Ammon's horn (tissue), 1 donor: Measurements from ENCODE around the gene AOAH.
"Not testable (repeated sequence)": the region's sequence is repeated elsewhere in the genome, so short reads cannot be mapped to it uniquely, and the experiment has no call there.

Experiments
- DNase-seq: peaks from one replicate; pipeline ENCODE4 v3.0.0-alpha.2; 2016; ENCODE audit warnings: low spot score

The AOAH gene

GRCh38 chr7:36507475-36508440 is 216.5 kb downstream of the AOAH start:
- DNase-seq, result no peak

GRCh38 chr7:36506820-36507219 is 217.5 kb downstream of the AOAH start:
- DNase-seq, result no peak

GRCh38 chr7:36506130-36506798 is 218.0 kb downstream of the AOAH start:
- DNase-seq, result no peak

- not testable (repeated sequence) for DNase-seq
Observed at GRCh38 chr7:36504617-36505016, 219.7 kb downstream of the AOAH start.

GRCh38 chr7:36504216-36504615 is 220.1 kb downstream of the AOAH start:
- DNase-seq, result not testable (repeated sequence)

- DNase-seq, result no peak
Observed at GRCh38 chr7:36497775-36498174, 226.5 kb downstream of the AOAH start.

- DNase-seq, result not testable (repeated sequence)
Observed at GRCh38 chr7:36497176-36497575, 227.1 kb downstream of the AOAH start.

GRCh38 chr7:36496576-36496975 is 227.7 kb downstream of the AOAH start:
- DNase-seq, result no peak

GRCh38 chr7:36491317-36491716 is 233.0 kb downstream of the AOAH start:
- DNase-seq, result no peak

- no peak for DNase-seq
Observed at GRCh38 chr7:36490419-36490830, 233.9 kb downstream of the AOAH start.

GRCh38 chr7:36488672-36489071 is 235.6 kb downstream of the AOAH start:
- not testable (repeated sequence) for DNase-seq

GRCh38 chr7:36487756-36488336 is 236.4 kb downstream of the AOAH start:
- DNase-seq, result peak; percentile 80

GRCh38 chr7:36486336-36486735 is 238.0 kb downstream of the AOAH start:
- peak; percentile 57 for DNase-seq

GRCh38 chr7:36484265-36484664 is 240.0 kb downstream of the AOAH start:
- DNase-seq, result no peak

GRCh38 chr7:36483853-36484252 is 240.4 kb downstream of the AOAH start:
- DNase-seq, result peak; percentile 80

- DNase-seq, result no peak
Observed at GRCh38 chr7:36478745-36479144, 245.5 kb downstream of the AOAH start.

- no peak for DNase-seq
Observed at GRCh38 chr7:36475381-36475780, 248.9 kb downstream of the AOAH start.

GRCh38 chr7:36475011-36475342 is 249.3 kb downstream of the AOAH start:
- no peak for DNase-seq

GRCh38 chr7:36474283-36475010 is 249.8 kb downstream of the AOAH start:
- DNase-seq, result no peak

- DNase-seq, result peak; percentile 45
Observed at GRCh38 chr7:36473454-36474282, 250.6 kb downstream of the AOAH start.

GRCh38 chr7:36472141-36472729 is 252.1 kb downstream of the AOAH start:
- DNase-seq, result no peak
